Natural killer cell (primary cell): ENCODE data around the gene PRKAG2. TPM values are rescaled to one million over a fixed set of nuclear protein-coding genes. Genes with fewer than 3 reads are reported as not detected.
A peak's percentile ranks its signal among the peaks of the same experiment; 100 is the strongest.

Experiments used
- ATAC-seq, 3 donors: fragments of 150-1000 bp in 2 of 3; fragments of 200-7000 bp in 1 of 3; cut with Tn5 transposase; 1 replicate in 1 of 3; 2 replicates in 2 of 3; pipeline ENCODE4 v1.10.0; 2021; ENCODE audit warnings: mild to moderate bottlenecking in 2 of 3, moderate library complexity in 2 of 3
- DNase-seq, 2 donors: peaks; one replicate each; pipeline versions ENCODE4 v3.0.0 to v3.0.0-alpha.2; 2013 to 2021; ENCODE audit warnings: mixed read lengths in 1 of 2
- H3K27ac ChIP-seq: one replicate; pipeline ENCODE4 v1.5.1; 2013; ENCODE audit warnings: mild to moderate bottlenecking, low read length
- H3K27me3 ChIP-seq: one replicate; pipeline ENCODE4 v1.6.1; 2013; ENCODE audit warnings: low read length; ENCODE audit not compliant: control insufficient read depth, insufficient read depth
- H3K36me3 ChIP-seq: one replicate; pipeline ENCODE4 v1.6.1; 2013; ENCODE audit warnings: low read length; ENCODE audit not compliant: control insufficient read depth, insufficient read depth
- H3K4me1 ChIP-seq: one replicate; pipeline ENCODE4 v1.6.1; 2013; ENCODE audit warnings: low read length; ENCODE audit not compliant: control insufficient read depth, insufficient read depth
- H3K4me3 ChIP-seq: one replicate; pipeline ENCODE4 v1.5.1; 2013; ENCODE audit warnings: low read length
- H3K9me3 ChIP-seq: one replicate; pipeline ENCODE4 v1.6.1; 2013; ENCODE audit warnings: low read length; ENCODE audit not compliant: control insufficient read depth, insufficient read depth
- H3K27ac Mint-ChIP-seq, 2 donors: one replicate each; pipeline ENCODE4 v1.8.0; 2022; ENCODE audit warnings: mild to moderate bottlenecking in 2 of 2, mixed read lengths in 2 of 2, moderate library complexity in 1 of 2
- H3K27me3 Mint-ChIP-seq, 2 donors: one replicate each; pipeline ENCODE4 v1.8.0; 2022; ENCODE audit warnings: low read depth in 2 of 2, mixed read lengths in 2 of 2
- H3K36me3 Mint-ChIP-seq: one replicate; pipeline ENCODE4 v1.8.0; 2022; ENCODE audit warnings: mixed read lengths
- H3K4me1 Mint-ChIP-seq, 2 donors: one replicate each; pipeline ENCODE4 v1.8.0; 2022; ENCODE audit warnings: mixed read lengths in 2 of 2
- H3K4me3 Mint-ChIP-seq: one replicate; pipeline ENCODE4 v1.8.0; 2022; ENCODE audit warnings: mild to moderate bottlenecking, moderate library complexity, mixed read lengths
- H3K9me3 Mint-ChIP-seq, 2 donors: one replicate each; pipeline ENCODE4 v1.8.0; 2022; ENCODE audit warnings: mixed read lengths in 2 of 2
- WGBS: methylation state at CpG from one replicate; pipeline ENCODE4 v1.1.7; 2013; ENCODE audit warnings: missing lambda C conversion rate; ENCODE audit not compliant: insufficient coverage; 5-methylcytosine and 5-hydroxymethylcytosine counted together
- intact Hi-C: fragments of 100-400 bp; cut with micrococcal nuclease; formaldehyde crosslinking; loops from one replicate; pipeline ENCODE4 v1.14.2; 2022
- total RNA-seq, 4 donors: library from RNA; stranded (reverse); fragments of 120-200 nt in 1 of 4; gene quantifications; one replicate each; pipeline versions ENCODE4 v1.2.3 to v1.2.4, GENCODE V29; 2013 to 2022
- TF ChIP-seq, protein P1 (sequence below): fragments of 200-600 bp; IDR thresholded peaks from one replicate; pipeline ENCODE4 v1.8.0; 2022; ENCODE audit warnings: antibody characterized with exemption

The PRKAG2 gene
- total RNA-seq, 3 donors from 2014 or later (not counting 1 experiment from before 2014, with no cell fraction given) = 42.6 to 66.5 (median 64.4) TPM

DNA sequence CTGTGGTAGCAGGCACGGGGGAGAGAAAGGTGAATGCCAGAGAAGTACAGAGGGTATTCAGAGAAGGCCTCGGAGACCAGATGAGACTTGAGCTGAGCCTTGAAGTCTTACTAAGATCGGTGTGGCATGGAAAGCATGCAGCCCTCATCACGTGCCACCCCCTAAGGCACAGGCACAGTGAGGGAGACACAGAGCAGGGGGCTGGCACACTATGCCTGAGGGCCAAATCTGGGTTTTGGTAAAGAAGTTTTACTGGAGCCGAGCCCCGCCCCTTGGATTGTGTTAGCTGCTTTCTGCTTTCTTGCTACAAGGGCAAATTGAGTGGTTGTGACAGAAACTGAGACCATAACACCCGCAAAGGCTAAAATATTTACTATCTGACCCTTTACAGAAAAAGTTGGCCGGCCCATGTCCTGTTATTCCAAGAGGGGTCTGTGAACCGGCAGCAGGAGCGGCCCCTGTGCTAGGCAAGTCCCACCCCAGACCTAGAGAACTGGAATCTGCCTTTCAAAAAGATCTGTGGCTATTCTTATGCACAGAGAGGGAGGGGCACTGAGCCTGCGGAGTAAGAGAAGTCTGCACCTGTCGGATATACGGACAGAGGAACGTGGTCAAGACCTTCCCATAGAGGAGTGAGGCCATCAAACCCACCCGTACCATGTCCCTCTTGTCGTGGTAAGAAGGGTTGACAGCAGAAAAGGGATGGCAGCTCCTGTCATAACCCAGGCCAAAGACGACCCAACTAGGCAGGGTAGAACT lies 247.9 kb downstream of the PRKAG2 start:
- H3K4me3 Mint-ChIP-seq = no peak overlapping the region
- no peaks in the 10 kb centered on the region for H3K9me3 Mint-ChIP-seq
- peaks cover 17% of the 10 kb centered on the region for H3K4me1 ChIP-seq
- H3K4me3 ChIP-seq = no peak overlapping the region
- peaks cover 48 to 50% of the 10 kb centered on the region in 2 donors for H3K4me1 Mint-ChIP-seq
- no peaks in the 10 kb centered on the region for H3K36me3 ChIP-seq
- no peak overlapping the region for H3K27ac ChIP-seq
- TF ChIP-seq, protein P1, sequence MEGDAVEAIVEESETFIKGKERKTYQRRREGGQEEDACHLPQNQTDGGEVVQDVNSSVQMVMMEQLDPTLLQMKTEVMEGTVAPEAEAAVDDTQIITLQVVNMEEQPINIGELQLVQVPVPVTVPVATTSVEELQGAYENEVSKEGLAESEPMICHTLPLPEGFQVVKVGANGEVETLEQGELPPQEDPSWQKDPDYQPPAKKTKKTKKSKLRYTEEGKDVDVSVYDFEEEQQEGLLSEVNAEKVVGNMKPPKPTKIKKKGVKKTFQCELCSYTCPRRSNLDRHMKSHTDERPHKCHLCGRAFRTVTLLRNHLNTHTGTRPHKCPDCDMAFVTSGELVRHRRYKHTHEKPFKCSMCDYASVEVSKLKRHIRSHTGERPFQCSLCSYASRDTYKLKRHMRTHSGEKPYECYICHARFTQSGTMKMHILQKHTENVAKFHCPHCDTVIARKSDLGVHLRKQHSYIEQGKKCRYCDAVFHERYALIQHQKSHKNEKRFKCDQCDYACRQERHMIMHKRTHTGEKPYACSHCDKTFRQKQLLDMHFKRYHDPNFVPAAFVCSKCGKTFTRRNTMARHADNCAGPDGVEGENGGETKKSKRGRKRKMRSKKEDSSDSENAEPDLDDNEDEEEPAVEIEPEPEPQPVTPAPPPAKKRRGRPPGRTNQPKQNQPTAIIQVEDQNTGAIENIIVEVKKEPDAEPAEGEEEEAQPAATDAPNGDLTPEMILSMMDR = no peak
- H3K27ac Mint-ChIP-seq = no peak overlapping the region
- no peaks in the 10 kb centered on the region for H3K36me3 Mint-ChIP-seq
- H3K27me3 Mint-ChIP-seq = no peaks in the 10 kb centered on the region
- intact Hi-C loops = no loop called here
- no peaks in the 10 kb centered on the region for H3K9me3 ChIP-seq
- ATAC-seq (no peak), DNase-seq (no peak)
- WGBS = 97% methylated on average over 16 of the region's 17 CpGs
- no peaks in the 10 kb centered on the region for H3K27me3 ChIP-seq

DNA sequence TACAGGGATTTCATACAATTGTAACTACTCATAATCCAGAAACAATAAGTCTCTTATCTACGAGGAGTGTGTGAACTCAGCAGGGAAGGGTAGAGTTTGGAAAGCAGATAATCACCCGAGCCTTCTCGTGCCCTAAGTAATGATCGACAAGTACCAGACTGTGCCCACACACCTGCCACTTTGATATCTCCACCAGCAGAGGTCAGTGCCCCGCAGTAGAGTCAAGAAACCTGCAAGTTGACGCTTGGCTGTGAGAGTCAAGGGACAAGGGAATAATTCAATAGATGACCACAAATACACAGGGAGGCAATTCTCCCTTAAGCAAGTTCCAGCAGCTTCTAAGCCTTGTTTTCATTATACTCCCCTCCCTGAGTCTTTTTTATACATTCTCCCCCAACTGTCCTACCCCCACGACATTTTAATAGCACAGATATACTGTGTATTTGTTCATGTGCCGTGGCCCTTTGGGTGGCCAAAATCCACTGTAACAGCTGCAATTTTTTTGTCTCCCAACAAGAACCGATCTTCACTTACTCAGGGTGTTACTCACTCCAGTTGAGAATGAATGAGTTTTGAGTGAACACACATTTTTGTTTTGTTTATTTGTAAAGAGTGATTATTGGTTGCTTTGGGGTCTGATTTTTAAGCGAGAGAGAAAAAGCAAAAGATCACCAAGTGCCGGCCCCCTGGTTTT lies 250.3 kb downstream of the PRKAG2 start:
- H3K4me1 ChIP-seq = peaks cover 12% of the 10 kb centered on the region
- no peaks in the 10 kb centered on the region for H3K9me3 ChIP-seq
- intact Hi-C loops = no loop called here
- H3K27ac ChIP-seq = no peak overlapping the region
- peak in 2 of 3 donors; percentile 22 to 45 for ATAC-seq
- TF ChIP-seq, protein P1 = no peak
- H3K4me3 ChIP-seq = no peak overlapping the region
- H3K4me3 Mint-ChIP-seq = no peak overlapping the region
- H3K27ac Mint-ChIP-seq = peak overlapping the region in 1 of 2 donors; percentile 35
- H3K36me3 Mint-ChIP-seq = no peaks in the 10 kb centered on the region
- H3K27me3 Mint-ChIP-seq = no peaks in the 10 kb centered on the region
- peak in 1 of 2 donors; percentile 60 for DNase-seq
- peaks cover 2% of the 10 kb centered on the region for H3K36me3 ChIP-seq
- H3K4me1 Mint-ChIP-seq = peaks cover 43 to 46% of the 10 kb centered on the region in 2 donors
- WGBS = 88% methylated on average over 11 of the region's 11 CpGs
- no peaks in the 10 kb centered on the region for H3K9me3 Mint-ChIP-seq
- H3K27me3 ChIP-seq = no peaks in the 10 kb centered on the region

DNA sequence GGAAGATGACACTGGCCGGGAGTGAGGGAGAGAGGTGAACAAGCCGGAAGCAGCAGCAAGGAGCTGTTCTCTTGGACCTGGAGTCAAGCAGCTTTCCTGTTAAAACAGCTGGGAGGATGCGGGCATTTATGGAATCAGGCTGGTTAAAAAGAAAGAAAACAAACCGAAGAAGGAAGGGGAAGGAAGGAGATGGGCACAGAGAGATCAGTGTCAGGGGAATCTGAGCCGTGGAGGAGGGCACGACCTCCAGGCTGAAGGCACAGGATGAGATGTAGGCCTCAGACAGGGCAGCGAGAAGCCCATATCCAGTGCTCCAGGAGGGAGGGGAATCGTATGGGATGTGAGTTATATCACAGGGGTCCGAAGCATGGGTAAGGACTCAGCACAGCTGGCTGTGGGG lies 251.3 kb downstream of the PRKAG2 start:
- ATAC-seq (no peak), DNase-seq (no peak)
- intact Hi-C loops = no loop called here
- Mint-ChIP-seq H3K36me3 (no peaks in the 10 kb centered on the region), H3K4me1 (peaks cover 33 to 39% of the 10 kb centered on the region in 2 donors), H3K4me3 (no peak overlapping the region), H3K27me3 (no peaks in the 10 kb centered on the region), H3K9me3 (no peaks in the 10 kb centered on the region), H3K27ac (peak overlapping the region in 1 of 2 donors; percentile 82)
- Histone ChIP-seq H3K4me3 (no peak overlapping the region), H3K36me3 (peaks cover 2% of the 10 kb centered on the region), H3K27me3 (no peaks in the 10 kb centered on the region), H3K4me1 (peaks cover 9% of the 10 kb centered on the region), H3K27ac (no peak overlapping the region), H3K9me3 (no peaks in the 10 kb centered on the region)
- TF ChIP-seq, protein P1 = no peak
- WGBS = 91% methylated on average over 9 of the region's 9 CpGs
